HG03097 (cell line): ENCODE results near the gene DNASE1L2.

ENCODE experiments used
- ATAC-seq: cut with Tn5 transposase; IDR thresholded peaks from one replicate; pipeline ENCODE4 v1.9.1; 2021; ENCODE audit not compliant: unreplicated experiment, low FRiP score

Gene DNASE1L2

GRCh38 chr16:2282866-2283555 is 46.8 kb downstream of the DNASE1L2 start:
- ATAC-seq: no peak

GRCh38 chr16:2284001-2284770 is 47.9 kb downstream of the DNASE1L2 start:
- no peak for ATAC-seq

GRCh38 chr16:2284797-2285576 is 48.7 kb downstream of the DNASE1L2 start:
- ATAC-seq: no peak

- no peak for ATAC-seq
Observed at GRCh38 chr16:2285731-2286191, 49.5 kb downstream of the DNASE1L2 start.

- ATAC-seq: no peak
Observed at GRCh38 chr16:2286550-2286949, 50.3 kb downstream of the DNASE1L2 start.

- ATAC-seq: no peak
Observed at GRCh38 chr16:2287916-2288547, 51.8 kb downstream of the DNASE1L2 start.
